Measurements from ENCODE around the gene PDCD2L. TPM values are rescaled to one million over a fixed set of nuclear protein-coding genes. Genes with fewer than 3 reads are reported as not detected.
A peak's percentile ranks its signal among the peaks of the same experiment; 100 is the strongest.

PDCD2L gene
- total RNA-seq, 1 donor from 2014 or later, result 13.3 TPM

GRCh38 chr19:34429553-34429952, 25.4 kb downstream of the PDCD2L start:
- TF ChIP-seq CTCF (conservative IDR thresholded peaks at IDR 0.05), result no peak
- Mint-ChIP-seq H3K27me3 (no peaks in the 10 kb centered on the region), H3K4me3 (peak overlapping the region; percentile 99), H3K4me1 (ENCODE audit: unreplicated experiment) (peaks cover 13% of the 10 kb centered on the region), H3K27ac (no peak overlapping the region), H3K36me3 (peaks cover 13% of the 10 kb centered on the region), H3K9me3 (no peaks in the 10 kb centered on the region)
- DNase-seq (ENCODE audit: extremely low spot score, unreplicated experiment), result no peak

- Mint-ChIP-seq H3K9me3 (no peaks in the 10 kb centered on the region), H3K4me3 (peak overlapping the region; percentile 99), H3K27me3 (no peaks in the 10 kb centered on the region), H3K27ac (peak overlapping the region; percentile 74), H3K36me3 (peaks cover 15% of the 10 kb centered on the region), H3K4me1 (ENCODE audit: unreplicated experiment) (peaks cover 13% of the 10 kb centered on the region)
- peak; percentile 75 for TF ChIP-seq CTCF (conservative IDR thresholded peaks at IDR 0.05)
- no peak for DNase-seq (ENCODE audit: extremely low spot score, unreplicated experiment)
Measured at GRCh38 chr19:34430738-34431625, 26.8 kb downstream of the PDCD2L start.

GRCh38 chr19:34431681-34432402, 27.6 kb downstream of the PDCD2L start:
- H3K9me3 Mint-ChIP-seq, result no peaks in the 10 kb centered on the region
- peaks cover 18% of the 10 kb centered on the region for H3K36me3 Mint-ChIP-seq
- no peaks in the 10 kb centered on the region for H3K27me3 Mint-ChIP-seq
- TF ChIP-seq CTCF (conservative IDR thresholded peaks at IDR 0.05), result no peak
- H3K27ac Mint-ChIP-seq, result no peak overlapping the region
- no peak for DNase-seq (ENCODE audit: extremely low spot score, unreplicated experiment)
- no peak overlapping the region for H3K4me3 Mint-ChIP-seq
- H3K4me1 Mint-ChIP-seq (ENCODE audit: unreplicated experiment), result peaks cover 13% of the 10 kb centered on the region

- H3K27ac Mint-ChIP-seq, result no peak overlapping the region
- H3K4me1 Mint-ChIP-seq (ENCODE audit: unreplicated experiment), result peaks cover 13% of the 10 kb centered on the region
- no peaks in the 10 kb centered on the region for H3K9me3 Mint-ChIP-seq
- H3K36me3 Mint-ChIP-seq, result peaks cover 18% of the 10 kb centered on the region
- no peak overlapping the region for H3K4me3 Mint-ChIP-seq
- DNase-seq (ENCODE audit: extremely low spot score, unreplicated experiment), result no peak
- TF ChIP-seq CTCF (conservative IDR thresholded peaks at IDR 0.05), result no peak
- no peaks in the 10 kb centered on the region for H3K27me3 Mint-ChIP-seq
Measured at GRCh38 chr19:34432797-34433196, 28.6 kb downstream of the PDCD2L start.

GRCh38 chr19:34436716-34437115, 32.5 kb downstream of the PDCD2L start:
- H3K9me3 Mint-ChIP-seq, result no peaks in the 10 kb centered on the region
- no peak for TF ChIP-seq CTCF (conservative IDR thresholded peaks at IDR 0.05)
- H3K27me3 Mint-ChIP-seq, result no peaks in the 10 kb centered on the region
- H3K4me3 Mint-ChIP-seq, result no peak overlapping the region
- H3K4me1 Mint-ChIP-seq (ENCODE audit: unreplicated experiment), result no peaks in the 10 kb centered on the region
- H3K36me3 Mint-ChIP-seq, result peaks cover 34% of the 10 kb centered on the region
- H3K27ac Mint-ChIP-seq, result no peak overlapping the region
- no peak for DNase-seq (ENCODE audit: extremely low spot score, unreplicated experiment)

Measured in type B pancreatic cell (in vitro differentiated cells).